SU-DHL-6 (cell line): ENCODE measurements around the gene SLC24A5.

ENCODE experiments used
- H2AFZ ChIP-seq: fragments of 200-600 bp; sonication (generic); 2 replicates; pipeline ENCODE4 v1.6.1; 2014; ENCODE audit warnings: low read depth, mild to moderate bottlenecking, moderate library complexity, mixed read lengths, antibody characterized with exemption, low read length; ENCODE audit not compliant: severe bottlenecking
- H3F3A ChIP-seq: fragments of 200-600 bp; shearing (Covaris generic); 2 replicates; pipeline ENCODE4 v1.6.0; 2016; ENCODE audit warnings: antibody characterized with exemption, mild to moderate bottlenecking; ENCODE audit not compliant: insufficient read depth
- H3K27ac ChIP-seq: fragments of 200-600 bp; sonication (generic); 2 replicates; pipeline ENCODE4 v1.5.1; 2016; ENCODE audit warnings: low read depth, mild to moderate bottlenecking, low read length, moderate library complexity, mixed read lengths
- H3K27me3 ChIP-seq: fragments of 200-600 bp; sonication (generic), shearing (Covaris generic); 2 replicates; pipeline ENCODE4 v1.6.0; 2014; ENCODE audit warnings: mild to moderate bottlenecking, low read length
- H3K36me3 ChIP-seq: fragments of 200-600 bp; sonication (generic); 2 replicates; pipeline ENCODE4 v1.6.1; 2014; ENCODE audit warnings: mild to moderate bottlenecking, low read length, mixed read lengths
- H3K4me2 ChIP-seq: fragments of 300-600, 200-600 bp; shearing (Covaris generic), sonication (generic); 2 replicates; pipeline ENCODE4 v1.6.0; 2014; ENCODE audit warnings: low read length, low read depth, mild to moderate bottlenecking; ENCODE audit not compliant: poor library complexity, severe bottlenecking
- H3K4me3 ChIP-seq: fragments of 200-600 bp; sonication (generic); 2 replicates; pipeline ENCODE4 v1.5.1; 2014; ENCODE audit warnings: antibody characterized with exemption, low read length, mild to moderate bottlenecking, mixed read lengths; ENCODE audit not compliant: insufficient read depth, poor library complexity, severe bottlenecking
- H3K79me2 ChIP-seq: fragments of 200-600 bp; sonication (generic); 2 replicates; pipeline ENCODE4 v1.6.1; 2014; ENCODE audit warnings: mild to moderate bottlenecking, low read length, moderate library complexity; ENCODE audit not compliant: insufficient read depth
- H3K9ac ChIP-seq: fragments of 200-600 bp; sonication (generic); 2 replicates; pipeline ENCODE4 v1.7.0; 2014; ENCODE audit warnings: mild to moderate bottlenecking, low read length
- H3K9me2 ChIP-seq: fragments of 200-600 bp; sonication (generic); replicated peaks from 2 replicates; pipeline ENCODE4 v1.6.1; 2014; ENCODE audit warnings: low read length; ENCODE audit not compliant: insufficient read depth
- H3K9me3 ChIP-seq: fragments of 200-600 bp; sonication (generic); 2 replicates; pipeline ENCODE4 v1.6.1; 2014; ENCODE audit warnings: low read length, mixed read lengths; ENCODE audit not compliant: insufficient read depth
- H4K20me1 ChIP-seq: fragments of 200-600 bp; sonication (generic); 2 replicates; pipeline ENCODE4 v1.6.1; 2014; ENCODE audit warnings: low read depth, mild to moderate bottlenecking, antibody characterized with exemption, low read length, moderate library complexity, mixed read lengths
- EZH2phosphoT487 ChIP-seq: fragments of 200-600 bp; sonication (generic), shearing (Covaris generic); conservative IDR thresholded peaks from 2 replicates; pipeline ENCODE4 v1.6.1; 2018; ENCODE audit warnings: mild to moderate bottlenecking, antibody characterized with exemption, low read length, moderate library complexity, mixed read lengths
- TF ChIP-seq, protein P1 (sequence below): fragments of 200-600 bp; sonication (generic); IDR thresholded peaks from one replicate; pipeline ENCODE4 v1.5.1; 2017; ENCODE audit warnings: antibody characterized with exemption, mild to moderate bottlenecking, low read length, moderate library complexity; ENCODE audit not compliant: insufficient read depth, poor library complexity, severe bottlenecking

The SLC24A5 gene

DNA sequence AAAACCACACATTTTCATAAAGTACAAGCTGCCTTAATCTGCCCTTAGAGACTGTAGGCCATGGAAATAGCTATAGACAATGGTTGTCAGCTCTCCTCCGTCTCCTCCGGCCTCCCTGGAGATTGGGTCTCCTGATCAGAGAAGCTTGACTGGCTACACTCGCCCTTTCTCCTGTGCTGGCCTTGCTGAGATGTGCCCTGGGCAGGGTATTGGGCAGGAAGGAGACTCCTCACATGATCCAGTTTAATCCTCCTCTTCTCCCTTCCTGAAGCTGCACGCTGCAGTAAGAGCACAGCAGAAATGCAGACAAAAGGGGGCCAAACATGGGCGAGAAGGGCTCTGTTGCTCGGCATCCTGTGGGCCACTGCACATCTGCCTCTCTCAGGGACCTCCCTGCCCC lies at the start of gene SLC24A5:
TSS of gene SLC24A5 (plus strand) at position 246 of the 400 bp plus-strand sequence. CDS start at position 301, 55 bp downstream.
- TF ChIP-seq, protein P1, sequence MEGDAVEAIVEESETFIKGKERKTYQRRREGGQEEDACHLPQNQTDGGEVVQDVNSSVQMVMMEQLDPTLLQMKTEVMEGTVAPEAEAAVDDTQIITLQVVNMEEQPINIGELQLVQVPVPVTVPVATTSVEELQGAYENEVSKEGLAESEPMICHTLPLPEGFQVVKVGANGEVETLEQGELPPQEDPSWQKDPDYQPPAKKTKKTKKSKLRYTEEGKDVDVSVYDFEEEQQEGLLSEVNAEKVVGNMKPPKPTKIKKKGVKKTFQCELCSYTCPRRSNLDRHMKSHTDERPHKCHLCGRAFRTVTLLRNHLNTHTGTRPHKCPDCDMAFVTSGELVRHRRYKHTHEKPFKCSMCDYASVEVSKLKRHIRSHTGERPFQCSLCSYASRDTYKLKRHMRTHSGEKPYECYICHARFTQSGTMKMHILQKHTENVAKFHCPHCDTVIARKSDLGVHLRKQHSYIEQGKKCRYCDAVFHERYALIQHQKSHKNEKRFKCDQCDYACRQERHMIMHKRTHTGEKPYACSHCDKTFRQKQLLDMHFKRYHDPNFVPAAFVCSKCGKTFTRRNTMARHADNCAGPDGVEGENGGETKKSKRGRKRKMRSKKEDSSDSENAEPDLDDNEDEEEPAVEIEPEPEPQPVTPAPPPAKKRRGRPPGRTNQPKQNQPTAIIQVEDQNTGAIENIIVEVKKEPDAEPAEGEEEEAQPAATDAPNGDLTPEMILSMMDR: no peak
- TF ChIP-seq EZH2phosphoT487: no peak
- H3K36me3 ChIP-seq: no peaks in the 10 kb centered on the region
- H3K9me2 ChIP-seq: 0 out of 2 replicates have a peak, but pooled peaks cover 3% of the 10 kb centered on the region
- H3K9me3 ChIP-seq: no peaks in the 10 kb centered on the region
- H3K79me2 ChIP-seq: no peaks in the 10 kb centered on the region
- H3K9ac ChIP-seq: no peak within 1 kb of the TSS
- H3K4me3 ChIP-seq: no peak within 1 kb of the TSS
- H3K27me3 ChIP-seq: no peaks in the 10 kb centered on the region
- no peak within 1 kb of the TSS for H3K27ac ChIP-seq
- no peaks in the 10 kb centered on the region for H3F3A ChIP-seq
- H3K4me2 ChIP-seq: no peak within 1 kb of the TSS
- no peaks in the 10 kb centered on the region for H4K20me1 ChIP-seq
- H2AFZ ChIP-seq: no peak within 1 kb of the TSS

DNA sequence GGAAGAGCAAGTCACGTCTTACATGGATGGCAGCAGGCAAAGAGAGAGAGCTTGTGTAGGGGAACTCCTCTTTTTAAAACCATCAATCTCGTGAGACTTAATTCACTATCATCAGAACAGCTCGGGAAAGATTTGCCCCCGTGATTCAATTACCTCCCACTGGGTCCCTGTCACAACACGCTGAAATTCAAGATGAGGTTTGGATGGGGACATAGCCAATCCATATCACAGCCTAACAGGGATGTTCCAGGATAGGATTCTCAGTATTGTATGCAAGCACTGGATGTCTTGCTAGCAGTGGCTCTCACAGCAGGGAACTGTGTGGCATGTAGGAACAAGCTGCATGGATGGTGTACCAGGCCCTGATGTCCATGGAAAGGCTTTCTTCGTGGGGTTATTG lies 47.8 kb upstream of the SLC24A5 start:
- H3F3A ChIP-seq: no peaks in the 10 kb centered on the region
- H3K9me2 ChIP-seq: no peaks in the 10 kb centered on the region
- no peak overlapping the region for H3K4me2 ChIP-seq
- H3K9ac ChIP-seq: no peak overlapping the region
- H4K20me1 ChIP-seq: no peaks in the 10 kb centered on the region
- H2AFZ ChIP-seq: no peak overlapping the region
- H3K36me3 ChIP-seq: no peaks in the 10 kb centered on the region
- H3K4me3 ChIP-seq: no peak overlapping the region
- H3K79me2 ChIP-seq: no peaks in the 10 kb centered on the region
- no peak for TF ChIP-seq EZH2phosphoT487
- TF ChIP-seq, protein P1: no peak
- no peaks in the 10 kb centered on the region for H3K27me3 ChIP-seq
- H3K9me3 ChIP-seq: no peaks in the 10 kb centered on the region
- H3K27ac ChIP-seq: no peak overlapping the region

DNA sequence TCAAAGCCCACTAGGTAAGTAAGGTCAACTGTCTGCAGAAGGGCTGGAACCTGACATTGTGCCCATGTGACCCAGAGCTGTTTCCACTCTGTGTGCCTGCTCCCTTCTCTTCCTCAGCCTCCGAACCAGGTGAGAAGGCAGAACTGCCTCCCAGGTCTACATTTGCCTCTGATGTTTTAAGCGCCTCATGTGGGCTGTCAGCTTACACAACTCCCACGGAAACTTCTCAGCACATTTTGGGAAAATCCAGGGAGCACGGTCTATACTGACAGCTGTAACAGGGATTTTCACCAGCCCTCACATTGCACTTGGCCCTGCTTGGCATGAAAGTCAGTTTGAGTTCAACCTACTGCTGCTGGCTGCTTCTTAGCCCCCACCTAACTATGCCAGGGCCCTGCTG lies 46.9 kb upstream of the SLC24A5 start:
- Histone ChIP-seq H3F3A (no peaks in the 10 kb centered on the region), H2AFZ (no peak overlapping the region), H3K36me3 (no peaks in the 10 kb centered on the region), H3K9me3 (no peaks in the 10 kb centered on the region), H3K4me3 (no peak overlapping the region), H3K9ac (no peak overlapping the region), H3K79me2 (no peaks in the 10 kb centered on the region), H3K27me3 (no peaks in the 10 kb centered on the region), H3K4me2 (no peak overlapping the region), H3K9me2 (no peaks in the 10 kb centered on the region), H4K20me1 (no peaks in the 10 kb centered on the region), H3K27ac (no peak overlapping the region)
- TF ChIP-seq, protein P1: no peak
- TF ChIP-seq EZH2phosphoT487: no peak
